ENCODE data around the gene DAPL1.

GRCh38 chr2:158746488-158746887, 48.6 kb upstream of the DAPL1 start:
- no peak for TF ChIP-seq MAX (IDR thresholded peaks at IDR 0.05)
- no peak for TF ChIP-seq CEBPB (IDR thresholded peaks at IDR 0.05)
- TF ChIP-seq FOXM1 (IDR thresholded peaks at IDR 0.05; ENCODE audit: borderline replicate concordance, low read depth), result no peak
- TF ChIP-seq EP300 (IDR thresholded peaks at IDR 0.05; ENCODE audit: borderline replicate concordance), result no peak

Data from Ishikawa (cell line).